ENCODE measurements around the gene ASIC2.

DNA sequence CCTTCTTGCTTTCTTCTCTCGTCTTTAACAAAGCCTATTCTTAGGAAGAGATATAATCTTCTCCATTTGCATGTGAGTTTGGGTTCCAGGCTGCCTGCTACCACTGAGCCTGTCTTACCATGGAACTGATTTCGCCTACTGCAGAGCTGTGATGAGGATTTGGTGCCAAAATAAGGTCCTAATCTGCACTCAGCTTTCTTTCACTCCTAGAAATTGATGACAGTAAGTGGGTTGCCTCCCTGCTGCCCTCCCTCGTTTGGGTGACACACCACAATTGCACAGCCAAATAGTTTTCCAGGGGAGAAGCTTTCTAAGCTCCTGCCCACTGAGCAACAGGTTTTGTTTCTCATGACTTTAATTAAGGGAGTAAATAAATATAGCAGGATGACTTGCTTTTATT lies 25.1 kb upstream of the ASIC2 start:
- TF ChIP-seq ZC3H10 (CRISPR knock-in tag; IDR thresholded peaks at IDR 0.05) (no peak), SNAI2 (CRISPR knock-in tag; IDR thresholded peaks at IDR 0.05) (no peak), TCF4 (CRISPR knock-in tag; IDR thresholded peaks at IDR 0.05; ENCODE audit: borderline replicate concordance) (no peak), RARB (CRISPR knock-in tag; IDR thresholded peaks at IDR 0.05) (no peak), ESRRG (CRISPR knock-in tag; IDR thresholded peaks at IDR 0.05) (no peak), ZFP30 (CRISPR knock-in tag; IDR thresholded peaks at IDR 0.05) (no peak), ZNF8 (CRISPR knock-in tag; IDR thresholded peaks at IDR 0.05) (no peak)
- TF ChIP-seq, protein P1, sequence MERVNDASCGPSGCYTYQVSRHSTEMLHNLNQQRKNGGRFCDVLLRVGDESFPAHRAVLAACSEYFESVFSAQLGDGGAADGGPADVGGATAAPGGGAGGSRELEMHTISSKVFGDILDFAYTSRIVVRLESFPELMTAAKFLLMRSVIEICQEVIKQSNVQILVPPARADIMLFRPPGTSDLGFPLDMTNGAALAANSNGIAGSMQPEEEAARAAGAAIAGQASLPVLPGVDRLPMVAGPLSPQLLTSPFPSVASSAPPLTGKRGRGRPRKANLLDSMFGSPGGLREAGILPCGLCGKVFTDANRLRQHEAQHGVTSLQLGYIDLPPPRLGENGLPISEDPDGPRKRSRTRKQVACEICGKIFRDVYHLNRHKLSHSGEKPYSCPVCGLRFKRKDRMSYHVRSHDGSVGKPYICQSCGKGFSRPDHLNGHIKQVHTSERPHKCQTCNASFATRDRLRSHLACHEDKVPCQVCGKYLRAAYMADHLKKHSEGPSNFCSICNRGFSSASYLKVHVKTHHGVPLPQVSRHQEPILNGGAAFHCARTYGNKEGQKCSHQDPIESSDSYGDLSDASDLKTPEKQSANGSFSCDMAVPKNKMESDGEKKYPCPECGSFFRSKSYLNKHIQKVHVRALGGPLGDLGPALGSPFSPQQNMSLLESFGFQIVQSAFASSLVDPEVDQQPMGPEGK (CRISPR knock-in tag; IDR thresholded peaks at IDR 0.05; ENCODE audit: borderline replicate concordance) = no peak
- TF ChIP-seq, protein P2, sequence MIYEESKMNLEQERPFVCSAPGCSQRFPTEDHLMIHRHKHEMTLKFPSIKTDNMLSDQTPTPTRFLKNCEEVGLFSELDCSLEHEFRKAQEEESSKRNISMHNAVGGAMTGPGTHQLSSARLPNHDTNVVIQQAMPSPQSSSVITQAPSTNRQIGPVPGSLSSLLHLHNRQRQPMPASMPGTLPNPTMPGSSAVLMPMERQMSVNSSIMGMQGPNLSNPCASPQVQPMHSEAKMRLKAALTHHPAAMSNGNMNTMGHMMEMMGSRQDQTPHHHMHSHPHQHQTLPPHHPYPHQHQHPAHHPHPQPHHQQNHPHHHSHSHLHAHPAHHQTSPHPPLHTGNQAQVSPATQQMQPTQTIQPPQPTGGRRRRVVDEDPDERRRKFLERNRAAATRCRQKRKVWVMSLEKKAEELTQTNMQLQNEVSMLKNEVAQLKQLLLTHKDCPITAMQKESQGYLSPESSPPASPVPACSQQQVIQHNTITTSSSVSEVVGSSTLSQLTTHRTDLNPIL (CRISPR knock-in tag; IDR thresholded peaks at IDR 0.05; ENCODE audit: low read depth) = no peak

Data from SK-N-SH treated with all-trans-retinoic acid at 6 μM for 48 hours (cell line).